GM18507 (cell line): ENCODE measurements around the gene SDSL.
A peak's percentile ranks its signal among the peaks of the same experiment; 100 is the strongest.

Experiments used
- DNase-seq: peaks from one replicate; pipeline ENCODE4 v3.0.0; 2011; ENCODE audit warnings: low read depth; ENCODE audit not compliant: insufficient read length; ENCODE audit errors: extremely low spot score
- FAIRE-seq: peaks from 2 replicates; lab custom pipeline; 2011; peaks lifted over from hg19 to GRCh38; lab: Jason Lieb, UNC

SDSL gene

GRCh38 chr12:113422030-113422885, at the start of gene SDSL:
SDSL (plus strand) TSS chr12:113422380; CDS start chr12:113427983, 5,603 bp downstream.
- FAIRE-seq (peak; percentile 91), DNase-seq (peak; percentile 49)

- DNase-seq (no peak), FAIRE-seq (no peak)
Observed at GRCh38 chr12:113373440-113373839, 48.7 kb upstream of the SDSL start.

GRCh38 chr12:113373969-113374368, 48.2 kb upstream of the SDSL start:
- DNase-seq (no peak), FAIRE-seq (no peak)

GRCh38 chr12:113374823-113375428, 47.3 kb upstream of the SDSL start:
- FAIRE-seq (no peak), DNase-seq (no peak)

GRCh38 chr12:113378291-113378690, 43.9 kb upstream of the SDSL start:
- FAIRE-seq (no peak), DNase-seq (no peak)

GRCh38 chr12:113381220-113381619, 41.0 kb upstream of the SDSL start:
- FAIRE-seq (no peak), DNase-seq (no peak)

- DNase-seq (no peak), FAIRE-seq (no peak)
Observed at GRCh38 chr12:113382206-113382605, 40.0 kb upstream of the SDSL start.

GRCh38 chr12:113384778-113385177, 37.4 kb upstream of the SDSL start:
- no peak for DNase-seq

GRCh38 chr12:113385282-113385882, 36.8 kb upstream of the SDSL start:
- no peak for FAIRE-seq
- no peak for DNase-seq

More at GRCh38 chr12:113384778-113385177, 37.4 kb upstream of the SDSL start:
- no peak for FAIRE-seq

GRCh38 chr12:113386866-113387566, 35.2 kb upstream of the SDSL start:
- DNase-seq (no peak), FAIRE-seq (no peak)

- FAIRE-seq, result no peak
- DNase-seq, result no peak
Observed at GRCh38 chr12:113387631-113388030, 34.5 kb upstream of the SDSL start.

GRCh38 chr12:113388351-113388750, 33.8 kb upstream of the SDSL start:
- DNase-seq (no peak), FAIRE-seq (no peak)

GRCh38 chr12:113390064-113391043, 31.8 kb upstream of the SDSL start:
- FAIRE-seq, result no peak

GRCh38 chr12:113391145-113391544, 31.0 kb upstream of the SDSL start:
- DNase-seq (no peak), FAIRE-seq (no peak)

More at GRCh38 chr12:113390064-113391043, 31.8 kb upstream of the SDSL start:
- no peak for DNase-seq

- DNase-seq (no peak), FAIRE-seq (no peak)
Observed at GRCh38 chr12:113391650-113392337, 30.4 kb upstream of the SDSL start.

- FAIRE-seq (no peak), DNase-seq (no peak)
Observed at GRCh38 chr12:113392520-113392919, 29.7 kb upstream of the SDSL start.

GRCh38 chr12:113392988-113393579, 29.1 kb upstream of the SDSL start:
- DNase-seq, result peak; percentile 44
- FAIRE-seq, result peak; percentile 89

- no peak for DNase-seq
- FAIRE-seq, result no peak
Observed at GRCh38 chr12:113393749-113394148, 28.4 kb upstream of the SDSL start.
